Measurements from ENCODE around the gene MTF1.
"Not testable (repeated sequence)": the region's sequence is repeated elsewhere in the genome, so short reads cannot be mapped to it uniquely, and the experiment has no call there.

Gene MTF1

DNA sequence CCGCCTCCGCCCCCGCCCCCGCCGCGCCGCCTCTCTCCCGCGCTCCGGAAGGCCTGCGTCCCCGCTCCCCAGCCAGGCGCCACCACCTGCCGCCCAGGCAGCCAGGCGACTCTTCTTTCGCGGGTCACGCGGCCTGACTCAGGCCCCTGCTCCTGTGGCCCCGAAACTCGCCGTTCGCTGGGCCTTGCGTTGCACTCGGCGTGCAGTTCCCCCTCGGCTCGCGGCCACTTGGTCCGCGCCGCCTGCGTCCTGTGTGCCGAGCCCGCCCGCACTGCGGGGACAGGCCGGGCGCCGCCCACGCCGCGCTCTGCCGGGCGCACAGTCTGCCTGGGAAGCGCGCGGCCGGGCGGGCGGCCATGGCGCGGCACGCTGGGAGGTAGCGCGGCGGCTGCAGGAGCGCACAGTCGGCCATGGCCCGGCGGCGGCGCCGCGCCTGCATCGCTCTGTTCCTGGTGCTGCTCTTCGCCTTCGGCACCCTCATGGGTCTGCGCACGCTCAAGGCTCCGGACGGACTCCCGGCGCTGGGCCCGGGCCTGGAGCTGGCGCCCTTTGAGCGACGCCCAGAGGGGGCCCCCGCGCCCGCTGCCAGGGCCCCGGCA lies 65.5 kb downstream of the MTF1 start, which contains the start of gene MANEAL:
Gene MANEAL, plus strand, starts transcription at position 75 of the 599 bp plus-strand sequence. Its CDS starts 336 bp downstream, at position 411.
- DNase-seq (ENCODE audit: low read depth, low spot score), result no peak

DNA sequence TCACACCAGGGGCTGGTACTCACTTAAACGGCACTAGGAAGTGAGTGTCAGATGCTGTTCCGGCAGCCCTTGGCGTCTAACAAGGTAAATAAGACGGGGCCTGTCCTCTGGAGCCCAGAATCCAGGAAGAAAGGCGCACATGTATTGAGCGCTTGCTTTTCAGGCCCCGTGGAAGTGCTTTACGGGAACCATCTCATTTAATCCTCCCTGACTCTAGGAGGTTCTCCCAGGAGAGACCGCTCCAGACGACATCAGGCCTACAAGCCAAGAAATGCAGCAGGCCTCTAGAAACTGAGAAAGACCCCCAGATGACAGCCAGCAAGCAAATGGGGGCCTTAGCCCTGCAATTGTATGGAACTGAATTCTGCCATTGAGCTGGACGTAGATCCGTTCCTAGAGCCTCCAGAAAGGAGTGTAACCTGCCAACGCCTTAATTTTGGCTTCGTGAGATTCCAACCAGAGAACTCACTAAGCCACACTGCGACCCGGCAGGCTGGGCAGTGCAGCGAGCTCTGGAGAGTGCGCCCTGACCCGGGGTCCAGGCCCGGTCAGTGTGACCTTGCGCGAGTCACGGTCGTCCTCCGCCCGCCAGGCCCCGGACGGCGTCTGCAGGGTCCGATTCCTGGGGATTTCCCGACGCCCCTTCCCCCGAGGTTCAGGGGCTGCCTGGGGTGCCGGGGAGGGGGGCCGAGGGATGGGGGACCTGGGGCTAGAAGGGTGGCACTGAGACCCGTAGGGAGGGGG lies 66.3 kb downstream of the MTF1 start:
- no peak for DNase-seq (ENCODE audit: low read depth, low spot score)

DNA sequence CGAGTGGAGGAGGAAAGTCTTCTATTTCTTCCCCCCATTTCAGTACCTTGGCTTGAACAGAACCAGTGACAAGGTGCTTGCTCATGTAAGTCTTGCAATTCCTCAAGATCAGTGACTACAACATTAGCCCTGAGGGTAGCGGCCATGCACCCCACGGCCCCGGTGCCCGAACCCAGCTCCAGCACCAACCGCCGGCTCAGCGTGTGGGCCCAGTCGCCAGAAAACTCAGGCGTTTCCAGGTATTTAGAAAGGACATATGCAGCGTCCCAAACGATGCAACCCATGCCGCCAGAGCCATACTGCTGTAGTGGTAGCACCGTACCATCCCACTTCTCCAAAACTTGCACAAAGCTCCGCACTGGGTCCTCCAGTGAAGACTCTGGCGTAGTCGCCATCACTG lies 76.9 kb downstream of the MTF1 start:
- no peak for DNase-seq (ENCODE audit: low read depth, low spot score)

DNA sequence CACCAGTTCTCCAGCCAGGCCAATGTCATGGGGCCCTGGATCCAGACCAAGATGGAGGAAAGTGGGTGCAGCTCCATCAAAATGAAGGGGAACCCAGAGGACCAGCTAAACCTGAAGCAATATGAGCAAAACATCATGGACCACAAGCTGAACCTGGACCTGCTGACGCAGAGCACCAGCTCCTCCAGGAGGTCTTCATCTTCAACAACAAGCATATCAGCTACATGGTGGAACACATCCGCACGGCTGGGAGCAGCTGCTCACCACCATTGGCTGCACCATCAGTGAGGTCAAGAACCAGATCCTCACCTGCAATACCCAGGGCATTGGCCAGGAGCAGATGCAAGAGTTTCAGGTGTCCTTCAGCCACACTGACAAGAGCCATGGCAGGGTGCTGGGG lies 80.7 kb downstream of the MTF1 start:
- DNase-seq (ENCODE audit: low read depth, low spot score), result no peak

DNA sequence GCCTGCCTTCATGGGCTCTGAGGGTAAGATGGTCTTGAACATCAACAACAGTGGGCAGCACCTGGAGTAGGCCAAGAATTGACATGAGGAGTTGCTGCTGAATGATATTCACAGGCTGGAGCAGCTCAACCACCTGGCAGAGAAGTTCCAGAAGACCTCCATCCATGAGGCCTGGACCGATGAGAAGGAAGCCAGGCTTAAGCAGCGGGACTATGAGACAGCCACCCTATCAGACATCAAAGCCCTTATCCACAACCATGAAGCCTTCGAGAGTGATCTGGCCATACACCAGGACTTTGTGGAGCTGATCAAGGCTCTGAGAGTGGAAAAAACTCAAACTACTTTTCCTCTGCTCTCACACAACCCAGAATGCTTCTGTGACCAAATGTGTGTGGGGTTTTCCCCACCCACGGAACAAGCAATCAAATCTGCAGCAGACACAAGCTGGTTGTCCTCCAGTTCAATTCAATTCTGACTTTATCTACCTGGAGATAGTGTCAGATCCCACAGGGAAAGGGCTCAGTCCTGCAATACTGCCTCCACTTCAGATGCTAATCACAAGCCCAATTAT lies 82.4 kb downstream of the MTF1 start:
- no peak for DNase-seq (ENCODE audit: low read depth, low spot score)

DNA sequence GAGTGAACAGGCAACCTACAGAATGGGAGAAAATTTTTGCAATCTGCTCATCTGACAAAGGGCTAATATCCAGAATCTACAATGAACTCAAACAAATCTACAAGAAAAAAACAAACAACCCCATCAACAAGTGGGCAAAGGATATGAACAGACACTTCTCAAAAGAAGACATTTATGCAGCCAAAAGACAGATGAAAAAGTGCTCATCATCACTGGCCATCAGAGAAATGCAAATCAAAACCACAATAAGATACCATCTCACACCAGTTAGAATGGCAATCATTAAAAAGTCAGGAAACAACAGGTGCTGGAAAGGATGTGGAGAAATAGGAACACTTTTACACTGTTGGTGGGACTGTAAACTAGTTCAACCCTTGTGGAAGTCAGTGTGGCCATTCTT lies 88.0 kb downstream of the MTF1 start:
- DNase-seq (ENCODE audit: low read depth, low spot score), result not testable (repeated sequence)

DNA sequence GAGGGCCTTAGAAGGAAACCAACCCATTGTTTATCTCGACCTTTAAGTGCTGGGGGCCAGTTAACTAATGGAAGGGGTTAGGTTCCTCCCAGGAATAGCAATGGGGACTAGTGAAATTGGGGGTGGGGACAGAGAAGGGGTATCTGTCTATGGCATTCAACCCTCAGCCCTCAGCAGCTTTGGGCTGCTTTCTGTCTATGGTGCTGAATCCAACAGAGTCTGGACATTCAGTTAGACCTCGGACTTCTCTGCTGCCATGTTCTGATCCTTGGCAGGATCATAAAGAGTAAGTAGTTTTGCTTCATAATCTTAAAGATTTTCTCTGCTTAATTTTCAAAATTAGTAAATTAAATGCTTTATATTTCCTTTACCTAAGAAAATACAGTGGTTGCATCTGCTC lies 91.9 kb downstream of the MTF1 start:
- no peak for DNase-seq (ENCODE audit: low read depth, low spot score)

DNA sequence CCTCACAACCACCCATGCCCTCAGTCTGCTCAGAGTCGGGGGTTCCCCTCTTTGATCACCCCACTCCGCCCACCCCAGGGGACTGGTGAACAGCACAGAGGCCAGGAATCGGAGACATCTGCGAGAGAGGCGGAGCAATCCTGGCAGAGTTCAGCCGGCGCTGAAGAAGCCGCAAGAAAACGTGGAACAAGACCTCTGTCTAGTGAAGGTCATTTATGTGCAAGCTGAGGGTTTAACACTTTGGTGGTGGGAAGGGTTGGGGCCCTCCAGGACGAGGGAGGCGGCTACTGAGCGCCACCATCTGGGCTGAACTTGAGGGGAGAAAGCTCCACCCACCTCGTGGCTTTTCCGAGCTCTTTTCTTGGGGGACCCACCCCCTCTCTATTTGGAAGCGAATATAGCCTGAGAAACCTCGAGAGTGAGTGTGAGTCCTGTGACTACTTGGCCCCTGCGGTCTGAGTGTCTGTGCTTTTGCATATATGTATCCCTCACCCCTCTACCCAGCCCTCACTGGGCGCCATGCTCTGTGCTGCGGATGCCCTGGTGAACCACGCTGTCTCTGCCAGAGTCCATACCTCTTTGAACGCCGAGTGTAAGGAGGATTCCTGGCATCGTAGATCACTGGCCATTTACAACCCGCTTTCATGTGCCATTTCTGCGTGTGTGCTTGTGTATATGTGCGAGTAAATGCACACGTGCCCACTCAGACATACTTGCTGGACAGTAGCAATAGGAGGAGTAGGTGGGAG lies 93.3 kb downstream of the MTF1 start:
- no peak for DNase-seq (ENCODE audit: low read depth, low spot score)

DNA sequence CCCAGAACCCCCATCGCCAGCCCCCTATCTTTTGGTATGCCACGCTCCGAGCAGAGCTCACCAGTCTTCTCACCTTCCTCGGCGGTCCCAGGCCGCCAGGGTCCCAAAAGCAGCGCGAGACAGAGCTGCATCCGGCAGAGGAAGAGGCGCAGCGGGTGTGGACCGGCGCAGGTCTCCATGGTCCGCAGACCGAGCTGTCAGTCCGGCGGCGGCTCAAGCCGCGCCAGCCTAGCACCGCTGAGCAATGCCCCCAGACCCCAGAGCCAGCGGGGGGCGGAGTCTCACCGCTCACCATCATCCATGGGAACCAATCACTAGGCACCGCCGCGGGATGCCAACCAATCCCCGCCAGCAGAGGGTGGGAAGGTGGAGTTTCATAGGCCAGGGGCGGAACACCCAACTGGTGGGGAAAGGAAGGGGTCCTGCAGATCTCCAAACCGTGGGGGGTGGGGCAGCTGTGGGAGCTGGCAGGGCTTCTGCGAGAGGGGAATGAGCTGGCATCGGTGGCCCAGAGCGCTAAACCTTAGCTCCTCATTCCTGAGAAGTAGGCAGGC lies 94.4 kb downstream of the MTF1 start, which contains the start of gene EPHA10:
Gene EPHA10, minus strand, starts transcription at position 233 of the 554 bp plus-strand sequence. Its CDS starts 54 bp downstream, at position 179.
- no peak for DNase-seq (ENCODE audit: low read depth, low spot score)

DNA sequence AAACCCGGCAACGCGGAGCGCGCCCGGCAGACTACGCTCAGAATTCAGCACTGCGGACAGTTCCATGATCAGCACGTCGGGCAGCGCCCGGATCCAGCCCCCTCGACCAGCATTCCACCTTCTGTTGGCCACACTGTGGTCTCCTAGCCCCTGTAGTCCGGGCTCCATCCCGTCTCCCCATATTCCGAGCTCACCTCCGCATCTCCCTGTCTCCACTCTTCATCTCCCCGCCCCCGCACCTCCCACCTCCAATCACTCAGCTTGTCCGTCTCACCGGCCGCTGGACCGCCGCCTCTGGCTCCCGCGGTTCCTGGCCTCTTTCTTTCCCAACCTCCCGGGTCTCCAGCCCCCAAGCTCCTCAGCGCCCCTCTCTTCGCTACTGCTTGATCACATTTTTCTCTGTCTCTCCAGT lies 95.0 kb downstream of the MTF1 start:
- no peak for DNase-seq (ENCODE audit: low read depth, low spot score)

DNA sequence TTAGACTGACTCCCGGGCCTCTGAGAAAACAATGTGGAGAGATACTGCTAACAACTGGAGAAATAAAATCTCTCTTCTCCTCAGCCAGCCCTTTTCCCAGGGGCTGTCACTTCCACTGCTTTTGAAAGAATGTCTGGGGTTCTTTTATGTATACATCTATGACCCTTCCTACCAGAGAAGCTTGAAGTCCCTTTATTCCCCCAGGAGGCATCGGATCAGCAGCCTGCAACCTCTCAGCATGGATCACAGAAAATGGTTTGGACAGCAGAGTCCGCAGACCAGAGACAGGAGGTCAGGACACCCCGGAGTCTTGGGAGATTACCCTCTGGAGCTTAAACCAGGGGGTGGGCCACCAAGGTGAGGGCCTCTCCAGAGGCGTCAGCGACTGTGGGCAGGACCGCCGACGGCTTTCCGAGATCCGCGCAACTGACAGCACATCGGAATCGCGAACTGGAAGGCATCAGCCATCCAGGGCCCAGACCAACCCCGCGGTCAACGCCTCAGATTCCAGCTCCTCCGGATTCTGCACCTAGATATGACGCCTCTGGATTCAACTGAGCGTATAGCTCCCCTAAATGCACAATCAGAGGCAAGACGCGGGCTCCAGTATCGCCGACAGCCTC lies 95.5 kb downstream of the MTF1 start:
- no peak for DNase-seq (ENCODE audit: low read depth, low spot score)

DNA sequence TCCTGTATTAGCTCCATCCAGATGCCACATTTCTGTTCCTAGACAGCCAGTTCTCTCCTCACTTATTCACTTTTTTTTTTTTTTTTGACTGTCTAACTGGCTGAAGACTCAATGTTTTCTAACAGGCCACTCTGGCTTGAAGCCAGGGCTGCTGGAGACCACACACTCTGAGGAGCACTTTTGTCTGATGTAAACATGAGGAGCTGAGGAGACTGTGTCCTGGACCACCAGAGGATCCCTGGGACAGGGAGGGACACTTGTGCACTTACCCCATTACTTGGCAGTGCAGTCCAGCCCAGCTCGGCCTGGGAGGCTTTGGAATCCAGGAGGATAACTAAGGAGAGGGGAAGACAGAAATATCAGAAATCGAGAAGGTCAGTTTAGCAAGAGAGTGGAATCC lies 96.9 kb downstream of the MTF1 start:
- DNase-seq (ENCODE audit: low read depth, low spot score), result no peak

DNA sequence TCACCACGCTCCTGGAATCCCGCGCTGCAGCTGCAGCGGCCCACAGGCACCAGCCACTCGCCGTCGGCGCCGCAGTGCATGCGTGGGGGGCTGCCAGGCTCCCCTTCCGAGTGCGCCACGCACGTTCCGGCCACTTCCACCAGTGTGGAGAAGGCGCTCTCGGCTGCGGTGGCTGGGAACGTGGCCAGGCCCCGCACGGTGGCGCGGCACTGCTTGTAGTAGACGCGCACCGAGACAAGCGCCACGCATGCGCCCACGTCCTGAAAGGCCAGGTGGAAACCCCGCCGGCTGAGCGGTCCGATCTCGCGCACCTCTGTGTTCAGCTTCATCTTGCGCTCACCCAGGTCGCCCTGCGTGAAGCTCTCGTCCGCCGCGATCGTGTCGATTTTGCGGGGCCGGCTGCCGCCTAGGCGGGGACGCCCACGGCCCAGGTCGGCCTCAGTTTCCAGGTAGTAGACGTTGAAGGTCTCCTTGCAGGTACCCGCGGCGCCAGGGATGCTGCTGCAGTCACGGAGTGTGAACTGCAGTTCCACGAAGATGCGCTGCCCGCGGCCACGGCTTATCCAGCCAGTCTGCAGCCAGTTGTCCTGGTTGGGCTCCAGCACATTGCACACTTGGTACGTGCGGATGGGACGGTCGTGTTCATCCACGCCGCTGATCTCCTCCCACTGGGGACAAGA lies 97.8 kb downstream of the MTF1 start:
- no peak for DNase-seq (ENCODE audit: low read depth, low spot score)

Measured in activated naive CD8-positive, alpha-beta T cell treated with anti-CD3 and anti-CD28 coated beads, Interleukin-2, amount 50 U/mL, for 16 hours (primary cell).